K562 (cell line): Measurements from ENCODE around the gene PIEZO2.

Experiments used
- CHD4 ChIP-seq: fragments of 200-600 bp; sonication (generic); IDR thresholded peaks from 3 replicates; pipeline ENCODE4 v1.6.1; 2012; ENCODE audit warnings: low read depth, mild to moderate bottlenecking, mixed read lengths, low read length, inconsistent platforms; ENCODE audit not compliant: insufficient read depth, insufficient replicate concordance, poor library complexity, severe bottlenecking
- HDAC2 ChIP-seq: fragments of 450-650 bp; IDR thresholded peaks from 2 replicates; pipeline ENCODE4 v1.6.1; 2016; ENCODE audit warnings: mild to moderate bottlenecking
- ZBTB11 ChIP-seq, 3 experiments: fragments of 200-800 bp in 1 of 3; fragments of 250-450 bp in 1 of 3; fragments of 450-650 bp in 1 of 3; sonication (Bioruptor Pico) in 1 of 3; sonication (Bioruptor generic) in 1 of 3; formaldehyde crosslinking in 1 of 3; IDR thresholded peaks; 2 replicates each; pipeline versions ENCODE4 v1.6.1 to v1.8.0; 2016 to 2022; ENCODE audit warnings: mild to moderate bottlenecking in 2 of 3, missing genetic modification characterization in 2 of 3, missing compliant biosample characterization in 1 of 3, moderate library complexity in 1 of 3
- ZFX ChIP-seq: sonication (generic); formaldehyde crosslinking; IDR thresholded peaks from 2 replicates; pipeline ENCODE4 v1.8.0; 2022; ENCODE audit warnings: mild to moderate bottlenecking, missing genetic modification reagents, moderate library complexity
- TF ChIP-seq, protein P1 (sequence below), 3 experiments: IDR thresholded peaks in 2 of 3; conservative IDR thresholded peaks in 1 of 3; 2 replicates each; pipeline ENCODE4 v1.5.1; 2011 to 2012; ENCODE audit warnings: low read length in 3 of 3, mild to moderate bottlenecking in 3 of 3, control low read depth in 2 of 3, improper control_type of control experiment in 1 of 3, inconsistent platforms in 1 of 3, low read depth in 1 of 3, mixed read lengths in 1 of 3, moderate library complexity in 1 of 3; ENCODE audit not compliant: insufficient read depth in 2 of 3

GRCh38 chr18:10745971-10746370, 403.4 kb downstream of the PIEZO2 start:
- TF ChIP-seq ZFX (CRISPR knock-in tag), result no peak
- no peak for TF ChIP-seq CHD4
- no peak for TF ChIP-seq ZBTB11 (CRISPR knock-in tag; IDR thresholded peaks at IDR 0.05)
- TF ChIP-seq, protein P1, sequence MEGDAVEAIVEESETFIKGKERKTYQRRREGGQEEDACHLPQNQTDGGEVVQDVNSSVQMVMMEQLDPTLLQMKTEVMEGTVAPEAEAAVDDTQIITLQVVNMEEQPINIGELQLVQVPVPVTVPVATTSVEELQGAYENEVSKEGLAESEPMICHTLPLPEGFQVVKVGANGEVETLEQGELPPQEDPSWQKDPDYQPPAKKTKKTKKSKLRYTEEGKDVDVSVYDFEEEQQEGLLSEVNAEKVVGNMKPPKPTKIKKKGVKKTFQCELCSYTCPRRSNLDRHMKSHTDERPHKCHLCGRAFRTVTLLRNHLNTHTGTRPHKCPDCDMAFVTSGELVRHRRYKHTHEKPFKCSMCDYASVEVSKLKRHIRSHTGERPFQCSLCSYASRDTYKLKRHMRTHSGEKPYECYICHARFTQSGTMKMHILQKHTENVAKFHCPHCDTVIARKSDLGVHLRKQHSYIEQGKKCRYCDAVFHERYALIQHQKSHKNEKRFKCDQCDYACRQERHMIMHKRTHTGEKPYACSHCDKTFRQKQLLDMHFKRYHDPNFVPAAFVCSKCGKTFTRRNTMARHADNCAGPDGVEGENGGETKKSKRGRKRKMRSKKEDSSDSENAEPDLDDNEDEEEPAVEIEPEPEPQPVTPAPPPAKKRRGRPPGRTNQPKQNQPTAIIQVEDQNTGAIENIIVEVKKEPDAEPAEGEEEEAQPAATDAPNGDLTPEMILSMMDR (IDR thresholded peaks at IDR 0.05 in 2 of 3, conservative IDR thresholded peaks at IDR 0.05 in 1 of 3; ENCODE audit: insufficient read depth in 2 of 3, low read depth in 1 of 3, low read length in 3 of 3), result no peak
- TF ChIP-seq HDAC2, result no peak
